Non-pigmented ciliary epithelial cell (primary cell): ENCODE data around the gene UGT3A2.

Source experiments
- DNase-seq: peaks from one replicate; pipeline ENCODE4 v3.0.0-alpha.2; 2010; ENCODE audit warnings: low read depth

The UGT3A2 gene, protein sequence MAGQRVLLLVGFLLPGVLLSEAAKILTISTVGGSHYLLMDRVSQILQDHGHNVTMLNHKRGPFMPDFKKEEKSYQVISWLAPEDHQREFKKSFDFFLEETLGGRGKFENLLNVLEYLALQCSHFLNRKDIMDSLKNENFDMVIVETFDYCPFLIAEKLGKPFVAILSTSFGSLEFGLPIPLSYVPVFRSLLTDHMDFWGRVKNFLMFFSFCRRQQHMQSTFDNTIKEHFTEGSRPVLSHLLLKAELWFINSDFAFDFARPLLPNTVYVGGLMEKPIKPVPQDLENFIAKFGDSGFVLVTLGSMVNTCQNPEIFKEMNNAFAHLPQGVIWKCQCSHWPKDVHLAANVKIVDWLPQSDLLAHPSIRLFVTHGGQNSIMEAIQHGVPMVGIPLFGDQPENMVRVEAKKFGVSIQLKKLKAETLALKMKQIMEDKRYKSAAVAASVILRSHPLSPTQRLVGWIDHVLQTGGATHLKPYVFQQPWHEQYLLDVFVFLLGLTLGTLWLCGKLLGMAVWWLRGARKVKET

DNA sequence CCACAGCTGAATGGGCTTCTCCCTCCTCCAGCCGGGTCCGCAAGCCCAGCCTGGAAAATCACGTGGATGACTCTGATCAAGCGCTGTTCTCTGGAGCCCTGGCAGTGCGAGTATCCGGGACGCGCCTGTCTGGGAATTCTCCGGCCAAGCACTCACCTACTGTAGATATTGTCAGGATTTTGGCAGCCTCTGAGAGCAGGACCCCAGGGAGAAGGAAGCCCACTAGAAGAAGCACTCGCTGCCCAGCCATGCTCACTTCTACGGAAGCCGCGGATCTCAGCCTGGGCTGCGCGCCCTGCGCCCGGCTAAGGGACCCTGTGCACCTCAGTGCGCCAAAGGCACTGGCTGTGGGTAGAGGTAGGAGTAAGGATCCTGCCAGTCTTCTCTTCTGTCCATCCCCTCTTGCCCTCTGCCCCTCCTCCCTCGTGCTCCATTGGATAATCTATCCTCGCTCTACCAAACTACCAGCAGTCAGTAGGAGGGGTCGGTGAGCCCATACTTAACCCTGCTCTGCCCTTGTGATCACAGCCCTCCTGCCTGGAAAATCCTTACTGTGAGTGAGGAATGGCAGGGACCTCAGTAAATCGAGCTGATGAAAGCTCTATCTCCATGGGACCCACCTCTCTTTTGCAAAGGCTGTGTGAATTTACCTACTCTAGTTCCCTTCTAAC is at the start of gene UGT3A2:
Gene UGT3A2, minus strand, starts transcription at position 343 of the 671 bp plus-strand sequence. Its CDS starts 93 bp downstream, at position 250.
- no peak for DNase-seq

DNA sequence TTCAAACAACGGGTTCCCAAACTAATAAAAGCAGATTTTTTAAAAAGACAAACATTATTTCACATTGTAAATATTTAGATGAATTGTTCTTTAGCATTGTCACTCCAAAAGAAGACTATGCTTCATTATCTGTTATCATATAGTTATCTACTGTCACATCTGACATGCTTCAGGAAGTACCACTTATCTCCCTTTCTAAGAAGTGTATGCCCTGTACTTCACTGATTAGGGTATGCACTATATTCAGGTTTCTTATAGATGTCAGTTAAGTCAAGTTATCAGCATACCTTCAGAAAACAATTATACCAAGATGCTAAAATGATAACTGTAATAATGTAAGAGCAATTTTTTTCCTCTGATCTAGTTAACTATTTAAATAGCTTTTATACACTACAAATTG is 44.6 kb upstream of the UGT3A2 start:
- DNase-seq = no peak

DNA sequence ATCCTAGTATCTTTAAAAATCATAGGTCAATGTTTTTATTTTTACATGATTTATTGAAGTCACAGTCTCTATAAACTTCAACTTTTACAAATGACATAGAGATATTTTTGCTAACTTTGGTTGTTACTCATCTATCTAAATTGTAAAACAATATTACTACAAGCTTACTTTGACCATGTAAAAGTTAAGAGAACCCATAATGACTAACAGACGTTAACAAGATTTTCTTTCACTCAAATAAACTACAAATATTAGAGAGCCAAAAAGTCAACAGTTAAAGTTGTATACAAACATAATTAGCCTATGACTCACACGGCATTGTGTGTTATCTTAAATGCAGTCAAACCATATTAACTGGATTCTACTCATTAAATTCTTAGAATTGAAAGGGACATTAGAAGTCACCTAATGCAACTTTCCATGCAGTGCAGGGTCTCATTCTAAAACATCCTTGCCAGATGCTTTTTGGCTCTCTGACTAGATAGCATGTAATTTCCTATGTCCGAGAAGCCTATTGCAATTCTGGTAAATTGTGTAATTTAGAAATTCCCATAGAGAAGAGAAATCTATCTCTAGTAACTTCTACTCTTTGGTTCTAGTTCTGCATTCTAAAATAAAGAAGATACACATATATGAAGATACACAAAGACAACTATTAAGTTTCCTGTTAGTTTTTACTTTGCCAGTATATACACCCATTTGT is 42.2 kb upstream of the UGT3A2 start:
- no peak for DNase-seq

DNA sequence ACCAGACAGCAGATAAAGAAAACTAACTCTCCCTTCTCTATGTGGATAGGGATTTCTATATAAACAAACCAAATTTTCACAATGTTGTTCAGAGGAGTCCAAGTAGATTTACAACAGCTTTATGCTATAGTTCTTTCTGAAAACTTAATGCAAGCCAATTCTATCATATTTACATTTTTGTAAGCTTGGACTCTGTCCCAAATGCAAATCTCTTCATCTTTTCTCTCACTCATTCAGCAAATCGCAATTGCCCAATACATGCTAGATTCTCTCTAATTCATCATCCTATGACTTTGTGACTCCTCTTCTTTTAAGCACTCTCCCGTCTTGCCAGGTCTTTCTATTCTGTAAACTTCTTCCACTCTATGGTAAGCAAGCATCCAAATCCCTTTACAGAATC is 39.1 kb upstream of the UGT3A2 start:
- DNase-seq = no peak

DNA sequence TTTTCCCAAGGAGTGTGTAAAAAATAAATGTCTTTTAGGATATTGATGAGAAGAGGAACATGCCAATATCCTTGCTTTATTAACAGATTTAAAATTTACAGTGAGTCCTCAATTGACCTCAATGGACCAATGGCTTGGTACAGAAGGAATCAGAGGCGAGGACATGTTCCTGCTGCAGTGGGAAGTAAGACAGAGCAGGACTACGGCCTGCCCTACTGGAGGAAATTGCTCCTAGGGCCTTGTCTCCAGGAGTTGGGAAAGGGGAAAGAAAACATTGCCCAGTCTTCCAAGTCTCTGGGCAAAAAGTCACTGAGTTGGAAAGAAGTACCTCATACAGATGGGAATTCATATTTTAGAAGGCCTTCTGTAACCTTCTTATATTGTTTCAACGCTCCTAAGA is 33.1 kb upstream of the UGT3A2 start:
- DNase-seq = no peak

DNA sequence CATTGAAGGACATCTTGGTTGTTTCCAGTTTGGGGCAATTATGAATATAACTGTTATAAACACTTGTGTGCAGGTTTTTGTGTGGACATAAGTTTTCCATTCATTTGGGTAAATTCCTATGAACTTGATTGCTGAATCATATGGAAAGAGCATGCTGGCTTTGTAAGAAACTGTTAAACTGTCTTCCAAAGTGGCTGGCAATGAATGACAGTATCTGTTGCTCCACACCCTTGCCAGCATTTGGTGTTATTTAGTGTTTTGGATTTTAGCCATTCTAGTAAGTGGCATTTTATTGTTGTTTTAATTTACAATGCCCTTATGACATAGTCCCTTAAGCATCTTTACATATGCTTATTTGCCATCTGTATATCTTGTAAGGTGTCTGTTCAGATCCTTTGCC is 29.8 kb upstream of the UGT3A2 start:
- no peak for DNase-seq

DNA sequence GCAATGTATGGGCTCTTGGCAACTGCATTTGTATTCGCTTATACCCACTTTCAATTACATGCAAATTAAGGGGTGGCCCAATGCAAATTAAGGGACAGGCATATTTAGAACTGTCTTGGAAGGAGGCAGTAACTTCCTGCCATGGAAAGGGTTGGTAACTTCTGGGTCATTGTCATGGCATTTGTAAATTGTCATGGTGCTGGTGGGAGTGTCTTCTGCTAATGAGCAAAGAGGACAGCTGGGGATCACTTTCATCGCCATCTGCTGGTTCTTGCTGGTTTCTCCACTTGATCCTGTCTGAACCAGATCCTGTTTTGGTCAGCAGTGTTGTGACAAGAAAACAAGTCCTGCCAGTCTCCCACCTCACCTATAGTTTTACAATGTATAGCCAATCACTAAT is 23.3 kb upstream of the UGT3A2 start:
- no peak for DNase-seq

DNA sequence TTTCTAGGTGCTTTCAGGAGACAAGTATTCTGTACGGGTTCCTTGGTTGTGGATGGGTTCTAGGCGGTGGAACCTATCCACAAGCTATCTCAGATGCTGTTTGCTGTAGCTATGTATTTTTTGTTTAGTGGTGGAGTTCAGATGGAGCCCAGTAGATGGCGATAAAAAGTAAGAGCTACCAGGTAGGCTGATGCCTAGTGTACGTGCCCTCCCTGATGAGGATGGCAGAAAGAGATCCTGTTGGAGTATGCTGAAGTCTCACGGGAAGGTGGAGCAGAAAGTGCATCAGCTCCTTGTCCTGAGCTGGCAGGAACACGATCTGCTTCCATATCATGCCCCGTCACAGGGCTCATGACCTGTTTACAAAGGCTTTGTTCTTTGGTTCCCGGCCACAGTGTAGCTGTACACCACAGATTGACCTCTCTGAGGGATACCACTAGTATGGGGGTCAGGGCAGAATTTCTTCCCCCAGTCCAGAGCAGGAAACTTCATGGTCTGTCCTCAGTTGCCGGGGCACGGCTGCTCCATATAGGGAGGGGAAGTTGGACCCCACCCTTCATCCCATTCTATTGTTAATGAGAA is 12.6 kb upstream of the UGT3A2 start:
- peak; percentile 23 for DNase-seq

DNA sequence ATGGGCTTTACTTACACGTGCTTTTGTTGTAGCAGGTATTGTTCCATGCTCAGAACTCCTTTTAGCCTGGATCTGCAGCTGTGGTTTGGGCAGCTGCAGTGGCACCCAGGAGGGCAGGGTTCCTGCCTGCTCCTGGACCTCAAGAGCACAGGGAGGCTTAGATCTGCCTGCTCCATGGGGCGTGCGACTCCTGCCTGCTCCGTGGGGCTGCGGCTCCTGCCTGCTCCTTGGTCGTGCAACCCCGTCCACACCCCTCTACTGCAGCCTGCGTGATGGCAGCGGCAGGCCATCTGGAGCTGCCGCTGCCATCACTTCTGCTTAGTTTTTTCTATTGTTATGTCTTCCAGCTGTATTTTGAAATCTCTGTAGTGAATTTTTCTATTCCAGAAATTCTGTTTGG is 11.7 kb upstream of the UGT3A2 start:
- DNase-seq = no peak

DNA sequence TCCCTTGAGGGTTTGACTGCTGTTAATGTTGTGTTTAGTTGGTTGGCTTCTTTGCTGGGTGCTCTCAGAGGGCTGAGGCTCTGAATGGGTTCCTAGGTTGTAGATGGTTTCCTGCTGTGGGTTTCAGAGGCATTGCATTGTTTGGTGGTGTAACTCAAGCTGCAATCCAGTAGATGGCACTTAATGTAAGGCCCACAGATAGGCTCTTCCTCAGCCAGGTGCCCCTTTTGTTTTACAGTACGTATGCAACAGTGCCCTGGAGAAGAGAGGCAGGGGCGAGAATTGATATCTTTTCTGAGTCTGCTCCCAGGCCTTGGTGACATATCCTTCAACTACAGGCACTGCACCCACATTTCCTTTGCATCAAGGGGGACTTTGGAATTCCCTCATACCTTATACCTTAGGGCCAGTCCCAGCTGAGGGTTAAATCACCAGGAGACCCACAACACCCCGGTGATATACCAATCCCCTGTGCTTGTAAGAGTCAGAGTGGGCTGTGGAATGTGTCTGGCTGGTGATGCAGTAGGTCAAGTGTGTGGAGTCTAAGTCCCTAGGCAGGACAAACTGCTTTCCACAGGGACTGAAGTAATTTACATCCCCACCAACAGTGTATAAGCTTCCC is 7.0 kb upstream of the UGT3A2 start:
- DNase-seq = no peak

DNA sequence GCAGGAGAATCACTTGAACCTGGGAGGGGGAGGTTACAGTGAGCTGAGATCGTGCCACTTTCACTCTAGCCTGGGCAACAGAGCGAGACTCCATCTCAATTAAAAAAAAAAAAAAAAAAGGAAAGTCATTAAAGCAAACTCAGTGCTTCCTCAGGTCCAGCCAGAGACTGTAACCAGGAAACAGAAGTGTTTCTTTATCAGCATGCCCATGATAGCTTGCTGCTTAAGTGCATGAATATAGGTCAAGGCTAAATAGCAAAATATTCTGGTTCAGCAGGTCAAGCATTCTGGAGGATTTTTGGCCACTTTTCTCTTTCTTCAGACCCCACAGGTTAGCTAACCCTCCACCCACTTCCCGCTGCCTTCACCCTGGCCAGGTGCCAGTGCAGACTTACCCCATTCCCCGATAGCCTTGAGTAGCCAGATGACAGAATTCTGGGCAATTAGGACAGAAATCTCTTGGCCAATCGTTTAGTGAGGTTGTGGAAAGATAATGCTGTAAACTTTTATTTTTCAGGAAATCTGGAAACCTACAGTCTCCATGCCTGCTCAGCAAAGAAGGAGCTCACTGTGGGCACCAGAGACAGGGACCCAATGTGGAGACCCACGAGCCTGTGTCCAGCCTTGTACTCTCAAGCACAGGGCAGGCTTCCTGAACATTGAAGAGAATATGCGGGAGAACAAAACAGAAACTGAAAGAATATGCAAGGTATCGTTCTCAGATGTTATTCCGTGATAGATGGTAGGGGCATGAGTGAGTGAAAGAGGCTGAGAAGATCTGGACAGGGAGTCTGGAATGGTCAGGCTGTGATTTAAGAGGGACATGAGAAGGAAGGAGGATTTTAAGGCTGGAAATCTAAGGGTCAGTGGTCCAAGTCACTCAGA is 4.2 kb upstream of the UGT3A2 start:
- DNase-seq = no peak

DNA sequence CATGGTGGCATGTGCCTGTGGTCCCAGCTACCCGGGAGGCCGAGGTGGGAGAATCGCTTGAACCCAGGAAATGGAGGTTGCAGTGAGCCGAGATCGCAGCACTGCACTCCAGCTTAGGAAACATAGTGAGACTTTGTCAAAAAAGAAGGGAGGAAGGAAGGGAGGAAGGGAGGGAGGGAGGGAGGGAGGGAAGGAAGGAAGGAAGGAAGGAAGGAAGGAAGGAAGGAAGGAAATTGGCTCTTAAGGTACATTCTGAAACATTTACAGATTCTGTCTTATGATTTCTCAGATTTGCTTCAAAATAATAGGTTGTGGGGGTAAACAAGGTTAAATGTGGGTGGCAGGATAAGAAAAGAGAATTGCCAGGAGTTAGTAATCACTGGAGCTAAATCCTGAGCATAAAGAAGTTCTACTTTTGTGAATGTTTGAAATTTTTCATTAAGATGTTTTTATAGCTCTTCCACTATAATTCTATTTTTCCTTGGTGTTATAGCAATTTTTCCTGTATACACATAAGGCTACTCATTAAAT is 2.1 kb upstream of the UGT3A2 start:
- DNase-seq = no peak

DNA sequence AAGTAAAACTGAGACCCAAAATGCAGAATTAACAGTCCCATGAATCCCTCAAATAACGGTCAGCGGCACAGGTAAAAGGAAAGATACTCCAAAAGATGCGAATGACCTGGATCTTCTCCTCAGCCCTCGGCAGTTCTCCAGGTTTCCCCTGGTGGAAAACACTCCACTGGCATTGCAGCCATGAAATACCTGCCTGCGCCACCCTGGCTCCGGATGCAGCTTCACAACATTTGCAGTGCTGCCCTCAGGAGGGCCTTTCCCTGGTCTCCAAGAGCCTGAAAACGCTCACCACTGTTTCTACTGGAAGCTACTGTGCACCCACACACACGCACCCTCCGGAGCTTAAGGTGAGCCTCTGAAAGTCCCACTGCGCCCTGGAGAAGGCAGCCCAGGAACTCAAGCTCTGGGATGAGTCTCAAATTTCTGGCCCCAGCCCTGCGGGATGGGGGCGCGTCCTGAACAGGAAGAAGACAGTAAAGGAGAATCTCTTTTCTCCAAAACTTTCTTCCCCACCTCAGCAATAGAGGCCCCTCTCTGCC is 612 bp downstream of the UGT3A2 start:
- no peak for DNase-seq

DNA sequence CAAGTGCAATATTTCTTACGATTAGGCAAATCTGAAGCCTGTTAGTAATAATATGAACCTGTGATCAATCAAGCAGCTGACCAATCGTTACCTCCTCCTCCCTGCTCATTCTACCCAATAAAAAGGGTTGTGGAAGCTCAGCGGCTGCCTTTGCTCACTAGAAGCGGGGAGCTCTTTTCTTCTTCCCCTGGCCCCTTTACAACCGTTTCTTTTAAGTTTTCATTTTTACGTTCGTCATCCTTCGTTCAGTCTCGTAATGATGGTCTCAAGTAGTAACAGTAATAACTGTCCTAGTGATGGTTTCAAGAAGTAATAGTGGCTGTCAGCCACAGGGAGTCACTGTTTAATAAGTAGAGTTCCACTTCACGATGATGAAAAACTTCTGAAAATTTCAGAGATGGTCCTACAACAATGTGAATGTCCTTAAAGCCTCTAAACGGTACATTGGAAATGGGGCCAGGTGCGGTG is 6.2 kb downstream of the UGT3A2 start:
- no peak for DNase-seq

DNA sequence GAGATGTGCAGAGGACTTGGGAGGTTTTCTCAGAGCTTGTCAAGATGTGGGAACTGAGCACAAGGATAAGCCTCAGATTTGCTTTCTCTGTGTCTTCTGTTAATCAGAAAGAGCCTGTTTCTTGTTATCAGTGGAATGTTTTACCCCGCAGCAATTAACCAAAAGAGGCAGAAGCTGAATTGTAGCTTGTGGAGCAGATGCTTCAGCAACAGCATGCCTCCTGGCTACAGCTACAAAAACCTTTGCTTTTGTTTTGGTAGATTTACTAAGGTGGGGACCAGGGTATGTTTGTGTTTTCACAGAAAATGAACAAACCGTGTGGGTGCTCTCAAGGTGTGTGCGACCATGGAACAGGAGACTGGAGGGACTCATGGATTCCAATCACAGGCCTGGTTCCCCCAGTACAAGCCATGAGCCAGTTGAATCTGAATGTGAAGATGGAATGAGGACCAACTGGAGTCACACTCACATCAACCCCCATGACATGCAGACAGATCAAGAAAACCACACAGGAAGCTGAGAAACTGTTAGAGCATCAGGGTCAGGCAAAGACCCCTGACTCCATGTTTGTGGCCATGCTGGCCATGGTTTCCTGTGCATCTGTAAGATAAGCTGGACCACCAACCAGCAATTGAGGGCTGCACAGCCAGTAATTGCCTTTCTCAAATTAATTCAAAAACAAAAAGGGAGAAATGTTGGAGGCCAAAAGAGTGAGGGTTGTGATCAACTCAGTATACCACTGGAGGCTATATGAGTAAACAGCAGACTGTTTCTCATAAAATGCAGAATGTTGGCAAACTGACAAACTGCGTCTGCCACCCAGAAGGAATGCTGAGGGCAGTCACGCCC is 6.9 kb downstream of the UGT3A2 start:
- DNase-seq = no peak

DNA sequence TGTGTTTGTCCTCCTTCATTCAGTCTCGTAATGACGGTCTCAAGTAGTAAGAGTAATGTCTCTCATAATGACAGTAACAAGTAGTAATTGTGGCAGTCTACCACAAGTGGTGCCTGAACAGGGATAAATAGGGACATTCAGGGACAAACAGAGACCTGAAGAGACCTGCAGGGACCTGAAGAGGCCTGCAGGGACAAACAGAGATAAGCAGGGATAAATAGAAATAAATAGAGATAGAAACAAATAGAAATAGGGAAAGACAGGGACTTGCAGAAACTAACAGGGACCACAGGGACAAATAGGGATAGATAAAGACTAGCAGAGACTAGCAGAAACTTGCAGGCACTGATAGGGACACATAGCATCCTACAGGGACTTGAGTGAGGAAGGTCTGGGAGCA is 7.9 kb downstream of the UGT3A2 start:
- no peak for DNase-seq

DNA sequence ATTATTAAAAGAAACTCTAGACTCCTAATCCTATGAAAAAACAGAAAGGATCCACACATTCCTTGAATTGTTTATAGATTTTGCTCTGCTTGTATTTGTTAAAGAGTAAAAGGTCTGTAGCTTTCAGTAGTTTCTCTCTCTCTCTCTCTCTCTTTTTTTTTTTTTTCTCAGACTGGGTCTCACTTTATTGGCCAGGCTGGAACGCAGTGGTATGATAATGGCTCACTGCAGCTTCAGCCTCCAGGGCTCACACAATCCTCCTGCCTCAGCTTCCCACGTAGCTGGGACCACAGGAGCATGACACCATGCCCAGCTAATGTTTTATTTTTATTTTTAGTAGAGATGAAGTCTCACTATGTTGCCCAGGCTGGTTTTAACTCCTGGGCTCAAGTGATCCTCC is 9.3 kb downstream of the UGT3A2 start:
- DNase-seq = no peak

DNA sequence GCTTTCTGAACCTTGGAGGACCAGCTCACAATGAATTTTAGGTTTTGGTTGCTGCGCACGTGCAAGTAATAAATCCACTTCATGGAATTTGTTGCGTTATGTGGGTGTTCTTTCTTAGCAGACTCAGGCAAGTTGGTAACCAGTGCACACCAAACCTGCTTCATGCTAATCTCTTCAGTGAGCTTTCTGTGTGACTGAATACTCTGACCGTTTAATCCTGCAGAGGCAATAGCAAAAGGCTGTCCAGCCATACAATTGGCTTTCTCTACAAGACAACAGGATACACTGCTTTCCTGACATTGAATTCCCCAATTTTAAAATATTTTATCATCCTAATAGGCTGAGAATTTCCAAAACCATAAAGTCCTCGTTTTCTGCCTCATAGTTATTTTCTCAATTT is 10.3 kb downstream of the UGT3A2 start:
- no peak for DNase-seq

DNA sequence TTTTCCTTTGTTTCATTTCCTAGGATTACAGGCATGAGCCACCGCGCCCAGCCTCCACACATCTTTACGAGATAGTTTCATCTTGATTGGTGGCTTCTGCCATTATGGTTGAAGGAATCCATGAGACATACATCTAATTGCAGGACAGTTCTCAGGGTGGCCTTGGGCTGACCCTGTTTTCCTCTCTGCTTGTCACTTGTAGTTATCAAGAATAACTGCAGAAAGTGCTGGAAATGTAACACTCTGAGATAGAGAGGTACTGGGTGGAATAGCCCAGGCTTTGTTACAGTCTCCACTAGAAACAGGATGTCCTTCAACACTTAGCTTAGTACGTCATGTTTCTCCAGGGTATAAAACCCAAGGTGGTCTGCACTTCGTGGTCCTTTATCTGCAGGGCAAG is 10.7 kb downstream of the UGT3A2 start:
- DNase-seq = no peak
